H1 (cell line): Measurements from ENCODE around the gene CST2. TPM values are rescaled to one million over a fixed set of nuclear protein-coding genes. Genes with fewer than 3 reads are reported as not detected.
A peak's percentile ranks its signal among the peaks of the same experiment; 100 is the strongest.

Experiments used
- CTCF ChIA-PET: fragments of 300-600 bp; sonication (Branson Sonifier 250); formaldehyde crosslinking; loops from one replicate; lab custom pipeline; 2021; ENCODE audit not compliant: partially characterized antibody; lab: Charles Lee
- POLR2A ChIA-PET: fragments of 300-600 bp; sonication (Branson Sonifier 250); formaldehyde crosslinking; loops from one replicate; lab custom pipeline; 2021; ENCODE audit warnings: inconsistent platforms; ENCODE audit not compliant: partially characterized antibody; lab: Charles Lee
- DNase-seq, 2 experiments: peaks; one replicate each; pipeline versions ENCODE4 v3.0.0 to v3.0.0-alpha.2; 2010 to 2022; ENCODE audit warnings: low spot score in 2 of 2, low read depth in 1 of 2, mixed read lengths in 1 of 2
- FAIRE-seq: peaks from 2 replicates; lab custom pipeline; 2011; peaks lifted over from hg19 to GRCh38; lab: Jason Lieb, UNC
- H2AFZ ChIP-seq: 2 replicates; pipeline ENCODE4 v1.8.1; 2012; ENCODE audit warnings: low read length, inconsistent platforms
- H2AK5ac ChIP-seq: 2 replicates; pipeline ENCODE4 v1.6.1; 2013; ENCODE audit warnings: low read depth, low read length
- H2BK120ac ChIP-seq: replicated peaks from 2 replicates; pipeline ENCODE3; 2013; ENCODE audit warnings: low read depth, low read length, inconsistent platforms
- H2BK12ac ChIP-seq: 2 replicates; pipeline ENCODE4 v1.6.1; 2013; ENCODE audit warnings: low read depth, low read length
- H2BK15ac ChIP-seq: 2 replicates; pipeline ENCODE4 v1.6.1; 2013; ENCODE audit warnings: low read length
- H2BK20ac ChIP-seq: 2 replicates; pipeline ENCODE4 v1.6.1; 2013; ENCODE audit warnings: low read length
- H2BK5ac ChIP-seq: 2 replicates; pipeline ENCODE4 v1.6.1; 2013; ENCODE audit warnings: low read depth, low read length
- H3K14ac ChIP-seq: 2 replicates; pipeline ENCODE4 v1.6.1; 2013; ENCODE audit warnings: inconsistent platforms; ENCODE audit not compliant: insufficient read length
- H3K18ac ChIP-seq: 2 replicates; pipeline ENCODE4 v1.6.1; 2013; ENCODE audit warnings: low read length; ENCODE audit errors: extremely low read depth
- H3K23ac ChIP-seq: 2 replicates; pipeline ENCODE4 v1.6.1; 2013; ENCODE audit warnings: inconsistent platforms; ENCODE audit not compliant: insufficient read length
- H3K23me2 ChIP-seq: 2 replicates; pipeline ENCODE4 v1.6.1; 2013; ENCODE audit warnings: low read depth, low read length
- H3K27ac ChIP-seq: 2 replicates; pipeline ENCODE4 v1.6.1; 2011; ENCODE audit warnings: low read depth, low read length, inconsistent platforms
- H3K27me3 ChIP-seq, 4 experiments: replicated peaks in 1 of 4; 1 replicate in 1 of 4; 2 replicates in 3 of 4; pipeline versions ENCODE4 v1.6.1 to v1.8.1; 2011 to 2013; ENCODE audit warnings: low read length in 3 of 4, mild to moderate bottlenecking in 3 of 4, inconsistent platforms in 2 of 4, mixed read lengths in 2 of 4, moderate library complexity in 1 of 4; ENCODE audit not compliant: control insufficient read depth in 3 of 4, insufficient read depth in 3 of 4; ENCODE audit errors: extremely low read depth in 1 of 4
- H3K36me3 ChIP-seq, 4 experiments: 2 replicates each; pipeline versions ENCODE4 v1.6.1 to v1.8.1; 2011 to 2013; ENCODE audit warnings: mild to moderate bottlenecking in 4 of 4, low read length in 3 of 4, moderate library complexity in 2 of 4, control low read depth in 1 of 4, inconsistent platforms in 1 of 4; ENCODE audit not compliant: insufficient read depth in 4 of 4, control insufficient read depth in 2 of 4
- H3K4ac ChIP-seq: replicated peaks from 2 replicates; pipeline ENCODE3; 2013; ENCODE audit warnings: low read length, low read depth, mixed read lengths, inconsistent platforms; ENCODE audit not compliant: insufficient read length
- H3K4me1 ChIP-seq, 4 experiments: replicated peaks in 1 of 4; 1 replicate in 1 of 4; 2 replicates in 3 of 4; pipeline versions ENCODE4 v1.6.1 to v1.8.1; 2011 to 2013; ENCODE audit warnings: low read length in 3 of 4, inconsistent platforms in 2 of 4, mixed read lengths in 1 of 4; ENCODE audit not compliant: insufficient read depth in 4 of 4, control insufficient read depth in 3 of 4
- H3K4me2 ChIP-seq, 2 experiments: 2 replicates each; pipeline versions ENCODE4 v1.6.1 to v1.8.1; 2011 to 2013; ENCODE audit warnings: low read depth in 2 of 2, low read length in 2 of 2, control low read depth in 1 of 2, inconsistent platforms in 1 of 2, mild to moderate bottlenecking in 1 of 2; ENCODE audit not compliant: insufficient read depth in 1 of 2
- H3K4me3 ChIP-seq, 4 experiments: fragments of 200-600, 300-600 bp in 1 of 4; sonication (generic), shearing (Covaris generic), sonication (Bioruptor Twin) in 1 of 4; 2 replicates each; pipeline versions ENCODE4 v1.5.1 to v1.8.1; 2011 to 2016; ENCODE audit warnings: low read length in 4 of 4, low read depth in 3 of 4, control low read depth in 2 of 4, inconsistent platforms in 2 of 4, mild to moderate bottlenecking in 2 of 4, mixed read lengths in 1 of 4, moderate library complexity in 1 of 4; ENCODE audit not compliant: insufficient read depth in 2 of 4; ENCODE audit errors: extremely low read depth in 1 of 4
- H3K56ac ChIP-seq: replicated peaks from 2 replicates; pipeline ENCODE3; 2013; ENCODE audit warnings: low read depth, mild to moderate bottlenecking, mixed read lengths, low read length, inconsistent platforms; ENCODE audit not compliant: insufficient read length
- H3K79me1 ChIP-seq: 2 replicates; pipeline ENCODE4 v1.6.1; 2013; ENCODE audit warnings: low read depth, low read length, control low read depth
- H3K79me2 ChIP-seq, 2 experiments: 2 replicates each; pipeline versions ENCODE4 v1.6.1 to v1.8.1; 2012 to 2013; ENCODE audit warnings: low read length in 2 of 2, mild to moderate bottlenecking in 2 of 2, inconsistent platforms in 1 of 2; ENCODE audit not compliant: insufficient read depth in 2 of 2, control insufficient read depth in 1 of 2
- H3K9ac ChIP-seq, 4 experiments: replicated peaks in 1 of 4; 1 replicate in 1 of 4; 2 replicates in 3 of 4; pipeline versions ENCODE4 v1.6.1 to v1.8.1; 2011 to 2013; ENCODE audit warnings: low read depth in 3 of 4, low read length in 3 of 4, control low read depth in 2 of 4, mild to moderate bottlenecking in 2 of 4, moderate library complexity in 2 of 4, inconsistent platforms in 1 of 4; ENCODE audit errors: extremely low read depth in 1 of 4
- H3K9me3 ChIP-seq, 2 experiments: 2 replicates each; pipeline versions ENCODE4 v1.6.1 to v1.8.1; 2012 to 2013; ENCODE audit warnings: mild to moderate bottlenecking in 2 of 2, moderate library complexity in 2 of 2, control low read depth in 1 of 2, inconsistent platforms in 1 of 2, low read depth in 1 of 2, low read length in 1 of 2, mixed read lengths in 1 of 2; ENCODE audit not compliant: insufficient read depth in 2 of 2
- H4K20me1 ChIP-seq, 2 experiments: replicated peaks in 1 of 2; 2 replicates each; pipeline versions ENCODE3 to v1.8.1; 2011 to 2013; ENCODE audit warnings: inconsistent platforms in 2 of 2, low read length in 2 of 2, mild to moderate bottlenecking in 1 of 2; ENCODE audit not compliant: insufficient read depth in 2 of 2, control insufficient read depth in 1 of 2
- H4K5ac ChIP-seq: 2 replicates; pipeline ENCODE4 v1.6.1; 2013; ENCODE audit warnings: low read length, low read depth, mixed read lengths, inconsistent platforms; ENCODE audit not compliant: insufficient read length
- H4K8ac ChIP-seq: 2 replicates; pipeline ENCODE4 v1.8.0; 2013; ENCODE audit warnings: mild to moderate bottlenecking, moderate library complexity, low read length, inconsistent platforms; ENCODE audit not compliant: insufficient read depth; ENCODE audit errors: extremely low read depth
- H4K91ac ChIP-seq: replicated peaks from 2 replicates; pipeline ENCODE3; 2013; ENCODE audit warnings: low read length, mixed read lengths, inconsistent platforms; ENCODE audit not compliant: insufficient read length
- BACH1 ChIP-seq: IDR thresholded peaks from 2 replicates; pipeline ENCODE4 v1.6.1; 2012; ENCODE audit warnings: low read length, improper control_type of control experiment
- BRCA1 ChIP-seq: IDR thresholded peaks from 2 replicates; pipeline ENCODE4 v1.6.1; 2012; ENCODE audit warnings: low read depth, low read length, improper control_type of control experiment
- CBX5 ChIP-seq: fragments of 300-800, 300-1000 bp; sonication (generic); IDR thresholded peaks from 2 replicates; pipeline ENCODE4 v1.7.1; 2016; ENCODE audit warnings: antibody characterized with exemption, low read length, low read depth
- CEBPB ChIP-seq: IDR thresholded peaks from 2 replicates; pipeline ENCODE4 v1.6.1; 2012; ENCODE audit warnings: low read depth, low read length
- CHD2 ChIP-seq: IDR thresholded peaks from 2 replicates; pipeline ENCODE4 v1.6.1; 2012; ENCODE audit warnings: low read length, improper control_type of control experiment
- EP300 ChIP-seq, 2 experiments: IDR thresholded peaks; 1 replicate in 1 of 2; 2 replicates in 1 of 2; pipeline ENCODE4 v1.6.1; 2011 to 2012; ENCODE audit warnings: low read depth in 2 of 2, low read length in 2 of 2, mild to moderate bottlenecking in 2 of 2, borderline replicate concordance in 1 of 2, inconsistent platforms in 1 of 2, moderate library complexity in 1 of 2
- FOSL1 ChIP-seq: IDR thresholded peaks from 2 replicates; pipeline ENCODE4 v1.6.1; 2011; ENCODE audit warnings: mild to moderate bottlenecking, low read depth, low read length, moderate library complexity; ENCODE audit not compliant: insufficient read depth
- MAX ChIP-seq: IDR thresholded peaks from 2 replicates; pipeline ENCODE4 v1.6.1; 2012; ENCODE audit warnings: inconsistent platforms
- SP4 ChIP-seq: IDR thresholded peaks from 2 replicates; pipeline ENCODE4 v1.6.1; 2012; ENCODE audit warnings: low read length, inconsistent platforms
- TAF1 ChIP-seq: IDR thresholded peaks from 2 replicates; pipeline ENCODE4 v1.6.1; 2011; ENCODE audit warnings: mild to moderate bottlenecking, low read depth, low read length
- USF2 ChIP-seq: IDR thresholded peaks from 2 replicates; pipeline ENCODE4 v1.6.1; 2011; ENCODE audit warnings: low read length, improper control_type of control experiment
- ZNF274 ChIP-seq: IDR thresholded peaks from 2 replicates; pipeline ENCODE4 v1.7.0; 2012; ENCODE audit warnings: low read length, borderline replicate concordance; ENCODE audit errors: extremely low read depth
- WGBS, 2 experiments: shearing (Covaris generic) in 1 of 2; methylation state at CpG; one replicate each; pipeline versions ENCODE4 v1.1.6 to v1.1.7; 2013 to 2015; ENCODE audit warnings: low lambda C conversion rate in 2 of 2, mixed read lengths in 2 of 2, inconsistent platforms in 1 of 2, low coverage in 1 of 2, missing lambda C conversion rate in 1 of 2; ENCODE audit not compliant: insufficient replicate concordance in 2 of 2, insufficient coverage in 1 of 2, insufficient read length in 1 of 2; ENCODE audit errors: extremely low coverage in 1 of 2, missing lambda C conversion rate in 1 of 2; 5-methylcytosine and 5-hydroxymethylcytosine counted together
- polyA plus RNA-seq, 7 experiments: library from polyadenylated mRNA; depleted of rRNA in 3 of 7; stranded (reverse) in 5 of 7; unstranded in 2 of 7; fragments of >200 nt in 5 of 7; fragments of 200-250 nt in 2 of 7; gene quantifications; 1 replicate in 5 of 7; 2 replicates in 1 of 7; 4 replicates in 1 of 7; pipeline versions ENCODE4 v1.2.1 to v1.2.3, GENCODE V29; 2011 to 2013; ENCODE audit warnings: missing spikeins in 2 of 7, mixed read lengths in 2 of 7
- total RNA-seq: library from RNA; stranded (reverse); fragmentation: NEBNext Ultra II Directional; extraction: Animal tissue kit (Norgen Biotek cat#: 25700); gene quantifications from 2 replicates; pipeline ENCODE4 v1.2.1, GENCODE V29; 2021

Gene CST2
- total and polyA plus RNA-seq, 2 of the 8 experiments (the other 6 are each of a cell fraction or from before 2014, with no cell fraction given): not detected

DNA sequence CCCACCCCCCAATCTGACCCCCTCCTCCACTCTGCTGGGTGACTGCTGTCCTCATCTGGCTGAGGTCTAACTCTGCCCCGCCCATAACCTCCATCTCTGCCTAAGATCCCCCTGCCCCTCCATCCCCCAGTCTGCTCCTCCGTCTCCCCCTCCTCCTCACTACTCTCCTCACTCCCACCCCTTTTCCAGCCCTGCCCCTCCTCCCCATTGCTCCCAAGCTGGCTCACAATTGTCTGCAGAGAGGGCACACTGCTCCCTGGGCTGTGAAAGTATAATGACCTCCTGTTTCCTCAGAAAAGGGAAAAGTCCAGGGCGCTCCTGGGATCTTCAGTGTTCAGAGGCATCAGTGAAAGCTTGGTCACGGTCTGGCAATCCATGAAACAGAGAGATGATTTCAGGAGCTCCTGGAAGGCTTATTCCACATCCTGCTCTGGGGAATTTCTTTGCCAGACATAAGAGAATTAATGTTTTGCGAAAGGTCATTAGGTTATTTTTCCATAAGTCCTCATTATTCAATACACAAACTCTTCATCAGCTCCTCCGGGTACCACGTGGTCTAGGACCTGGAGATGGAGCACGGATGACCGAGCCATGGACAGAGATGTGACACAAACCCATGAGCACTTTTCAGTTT is 31.6 kb upstream of the CST2 start:
- 73% methylated on average over 7 of the region's 9 CpGs; no CpG with 5 or more reads in 1 of the 2 experiments for WGBS, 2 experiments
- Histone ChIP-seq H2AFZ (0 out of 2 replicates have a peak overlapping the region, but pooled peaks have one; percentile 76), H4K91ac (peak overlapping the region; percentile 89), H3K79me1 (no peaks in the 10 kb centered on the region), H3K9ac (no peak overlapping the region), H3K4me2 (peak overlapping the region; percentile 14 to 29; a peak in 2 of 4 replicates), H2BK5ac (no peak overlapping the region), H2BK12ac (no peak overlapping the region), H2BK20ac (no peak overlapping the region), H2BK15ac (no peak overlapping the region), H2BK120ac (no peak overlapping the region), H3K56ac (no peak overlapping the region), H2AK5ac (no peak overlapping the region), H4K20me1 (no peaks in the 10 kb centered on the region), H3K4me3 (0 out of 8 replicates have a peak overlapping the region, but pooled peaks of 1 of the 4 experiments have one; percentile 11), H3K18ac (no peak overlapping the region; the same call in 1 of the 2 replicates), H3K14ac (no peak overlapping the region), H3K27me3 (no peaks in the 10 kb centered on the region), H3K27ac (no peak overlapping the region), H3K36me3 (no peaks in the 10 kb centered on the region), H3K4me1 (peaks cover 0 to 4% (median 0%) of the 10 kb centered on the region in 4 experiments; a peak in 1 of 7 replicates), H3K23ac (no peak overlapping the region), H3K4ac (no peak overlapping the region), H4K8ac (no peak overlapping the region), H4K5ac (no peak overlapping the region), H3K9me3 (0 out of 4 replicates have a peak, but pooled peaks cover 0 to 3% of the 10 kb centered on the region in 2 experiments), H3K79me2 (no peaks in the 10 kb centered on the region), H3K23me2 (no peaks in the 10 kb centered on the region)
- DNase-seq (no peak), FAIRE-seq (no peak)
- ChIA-PET CTCF (interaction anchor here (0.6 to 1.6 kb wide), 2 partner anchors 76 to 190 kb away, joined by 3 read pairs; no protein-coding TSS in a partner anchor), POLR2A (interaction anchor here (1.1 kb wide), 1 partner anchor 19 kb away, joined by 4 read pairs; no protein-coding TSS in a partner anchor)
- TF ChIP-seq USF2 (no peak), CBX5 (no peak), BACH1 (no peak), ZNF274 (no peak), SP4 (no peak), BRCA1 (no peak), TAF1 (no peak), FOSL1 (no peak), EP300 (IDR thresholded peaks at IDR 0.05; ENCODE audit: borderline replicate concordance in 1 of 2, low read depth in 2 of 2, low read length in 2 of 2) (no peak), CEBPB (no peak), MAX (no peak), CHD2 (no peak)
